Mesothelial cell of epicardium (in vitro differentiated cells): ENCODE measurements around the gene NSFL1C. TPM values are rescaled to one million over a fixed set of nuclear protein-coding genes. Genes with fewer than 3 reads are reported as not detected.

ENCODE experiments used
- DNase-seq, 2 experiments: peaks; one replicate each; pipeline ENCODE4 v3.0.0; 2021; ENCODE audit warnings: low spot score in 2 of 2; ENCODE audit not compliant: unreplicated experiment in 2 of 2
- H3K27ac Mint-ChIP-seq: 2 replicates; pipeline ENCODE4 v1.8.0; 2021; ENCODE audit warnings: mixed read lengths
- H3K27me3 Mint-ChIP-seq: 2 replicates; pipeline ENCODE4 v1.8.0; 2021; ENCODE audit warnings: low read depth, mixed read lengths
- H3K36me3 Mint-ChIP-seq: 2 replicates; pipeline ENCODE4 v1.8.0; 2021; ENCODE audit warnings: mixed read lengths
- H3K4me1 Mint-ChIP-seq: 2 replicates; pipeline ENCODE4 v1.8.0; 2021; ENCODE audit warnings: mixed read lengths
- H3K4me3 Mint-ChIP-seq: 2 replicates; pipeline ENCODE4 v1.8.0; 2021; ENCODE audit warnings: mild to moderate bottlenecking, moderate library complexity, mixed read lengths
- H3K9me3 Mint-ChIP-seq: 2 replicates; pipeline ENCODE4 v1.8.0; 2021; ENCODE audit warnings: mixed read lengths
- CTCF ChIP-seq: fragments of 200-600 bp; sonication (generic); IDR thresholded peaks from one replicate; pipeline ENCODE4 v1.5.0; 2021; ENCODE audit warnings: antibody characterized with exemption; ENCODE audit not compliant: unreplicated experiment
- total RNA-seq: library from RNA; stranded (reverse); gene quantifications from 3 replicates; pipeline ENCODE4 v1.2.1, GENCODE V29; 2021

The NSFL1C gene
- total RNA-seq, 1 donor from 2014 or later = 74.8 TPM

- no peak overlapping the region for H3K27ac Mint-ChIP-seq
- no peak for TF ChIP-seq CTCF
- peaks cover 18% of the 10 kb centered on the region for H3K9me3 Mint-ChIP-seq
- H3K4me1 Mint-ChIP-seq = no peaks in the 10 kb centered on the region
- peaks cover 13% of the 10 kb centered on the region for H3K27me3 Mint-ChIP-seq
- no peak for DNase-seq
- no peak overlapping the region for H3K4me3 Mint-ChIP-seq
- H3K36me3 Mint-ChIP-seq = no peaks in the 10 kb centered on the region
Measured at GRCh38 chr20:1415667-1416468, 50.8 kb downstream of the NSFL1C start.

DNA sequence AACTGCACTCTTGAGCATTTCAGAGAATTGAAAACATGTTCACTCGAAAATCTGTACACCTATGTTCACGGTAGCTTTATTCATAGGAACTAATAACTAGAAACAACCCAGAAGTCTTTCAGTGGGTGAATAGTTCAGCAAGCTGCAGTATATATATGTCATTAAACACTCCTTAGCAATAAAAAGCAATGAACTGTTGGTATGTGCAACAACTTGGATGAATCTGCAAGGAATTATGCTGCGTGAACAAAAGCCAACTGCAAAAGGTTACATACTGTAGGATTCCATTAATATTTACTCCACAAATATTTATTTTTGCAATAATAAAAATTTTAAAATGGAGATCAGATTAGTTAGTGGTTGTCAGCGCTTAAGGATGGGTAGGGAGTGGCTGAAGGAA, 51.7 kb downstream of the NSFL1C start:
- Mint-ChIP-seq H3K4me3 (no peak overlapping the region), H3K27me3 (peaks cover 16% of the 10 kb centered on the region), H3K36me3 (no peaks in the 10 kb centered on the region), H3K27ac (no peak overlapping the region), H3K9me3 (peaks cover 13% of the 10 kb centered on the region), H3K4me1 (no peaks in the 10 kb centered on the region)
- TF ChIP-seq CTCF = no peak
- no peak for DNase-seq

GRCh38 chr20:1405801-1406200, 60.8 kb downstream of the NSFL1C start:
- Mint-ChIP-seq H3K4me3 (no peak overlapping the region), H3K27me3 (peaks cover 19% of the 10 kb centered on the region), H3K36me3 (no peaks in the 10 kb centered on the region), H3K4me1 (no peaks in the 10 kb centered on the region), H3K27ac (no peak overlapping the region), H3K9me3 (peaks cover 4% of the 10 kb centered on the region)
- no peak for TF ChIP-seq CTCF
- no peak for DNase-seq

DNA sequence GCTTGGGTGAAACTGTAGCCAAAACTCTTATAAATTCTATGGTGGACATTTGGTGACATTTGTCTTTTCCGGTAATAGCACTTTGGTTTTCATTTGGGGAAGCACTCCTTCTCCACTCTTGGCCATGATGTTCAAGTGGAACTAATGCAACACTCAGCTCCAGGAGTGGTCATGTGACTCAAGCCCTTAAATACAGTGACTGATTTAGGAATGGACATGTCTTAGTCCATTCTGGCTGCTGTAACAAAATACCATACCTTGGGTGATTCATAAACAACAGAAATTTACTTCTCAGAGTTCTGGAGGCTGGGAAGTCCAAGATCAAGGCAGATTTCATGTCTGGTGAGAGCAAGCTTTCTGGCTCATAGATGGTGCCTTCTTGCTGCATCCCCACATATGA, 63.0 kb downstream of the NSFL1C start:
- Mint-ChIP-seq H3K9me3 (no peaks in the 10 kb centered on the region), H3K27me3 (peaks cover 18% of the 10 kb centered on the region), H3K4me3 (no peak overlapping the region), H3K36me3 (no peaks in the 10 kb centered on the region), H3K4me1 (peaks cover 12% of the 10 kb centered on the region), H3K27ac (no peak overlapping the region)
- TF ChIP-seq CTCF = no peak
- no peak for DNase-seq

GRCh38 chr20:1402149-1402548, 64.5 kb downstream of the NSFL1C start:
- no peaks in the 10 kb centered on the region for H3K9me3 Mint-ChIP-seq
- no peak for DNase-seq
- H3K4me3 Mint-ChIP-seq = no peak overlapping the region
- no peaks in the 10 kb centered on the region for H3K36me3 Mint-ChIP-seq
- peaks cover 32% of the 10 kb centered on the region for H3K27me3 Mint-ChIP-seq
- no peak for TF ChIP-seq CTCF
- H3K4me1 Mint-ChIP-seq = peaks cover 12% of the 10 kb centered on the region
- H3K27ac Mint-ChIP-seq = no peak overlapping the region
